Adrenal gland (tissue), 5 donors: ENCODE data around the gene ATG9A.

Experiments
- POLR2A ChIP-seq, 2 donors: fragments of 450-650 bp; IDR thresholded peaks; one replicate each; pipeline ENCODE4 v1.6.1; 2017; ENCODE audit warnings: antibody characterized with exemption in 2 of 2, mild to moderate bottlenecking in 2 of 2, moderate library complexity in 1 of 2
- TF ChIP-seq, protein P1 (sequence below), 6 experiments: fragments of 450-650 bp in 4 of 6; fragments of 200-600 bp in 2 of 6; sonication (generic) in 1 of 6; IDR thresholded peaks; 1 replicate in 5 of 6; 2 replicates in 1 of 6; pipeline versions ENCODE4 v1.5.1 to v1.8.0; 2016 to 2021; ENCODE audit warnings: antibody characterized with exemption in 6 of 6, mild to moderate bottlenecking in 2 of 6, moderate library complexity in 1 of 6
- donor health status: DM: no; HTN: no; CAD: no.

DNA sequence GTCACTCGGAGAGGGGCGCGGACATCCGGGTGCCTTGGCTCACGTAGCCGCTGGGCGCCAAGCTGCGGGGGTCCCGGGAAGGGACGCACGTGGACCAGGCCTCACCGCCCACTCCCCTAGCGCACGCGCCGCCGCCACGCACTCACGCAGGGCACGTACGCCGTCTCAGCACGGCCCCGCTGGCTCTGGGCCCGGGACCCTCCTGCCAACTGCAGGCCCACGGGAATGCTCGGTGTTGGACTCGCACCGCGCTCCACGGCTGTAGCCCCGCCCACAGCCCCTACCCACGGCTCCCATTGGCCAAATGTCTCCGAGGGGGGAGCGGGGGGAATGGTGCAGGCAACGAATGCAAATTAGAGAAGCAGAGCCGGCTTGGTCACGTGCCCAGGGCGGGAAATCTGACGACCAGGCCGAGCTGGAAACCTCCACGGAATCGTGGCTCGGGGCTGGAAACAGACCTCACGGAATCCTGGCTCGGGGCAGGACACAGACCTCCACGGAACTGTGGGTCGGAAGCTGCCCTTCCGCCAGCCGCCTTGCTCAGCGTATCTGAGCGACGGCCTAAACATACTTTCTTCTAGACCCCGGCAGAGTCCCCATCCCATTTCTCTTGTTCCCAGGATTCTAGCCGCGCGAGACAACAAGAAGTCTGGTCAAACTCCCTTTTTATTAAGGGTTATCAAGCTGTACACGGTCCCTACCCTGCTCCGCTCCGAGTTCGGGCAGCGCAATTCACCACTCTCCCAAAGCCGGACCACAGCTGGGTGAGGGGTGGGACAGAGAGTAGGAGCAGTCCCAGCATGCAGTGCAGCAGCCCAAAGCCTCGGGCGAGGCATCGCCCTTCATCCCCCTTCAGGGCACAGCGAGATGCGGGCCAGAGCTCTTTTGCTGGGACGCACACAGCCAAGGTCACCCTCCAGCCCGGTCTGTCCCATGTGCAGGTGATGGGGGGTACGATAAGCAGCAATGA, 10.4 kb downstream of the ATG9A start, which contains the start of gene ABCB6:
- TF ChIP-seq, protein P1, sequence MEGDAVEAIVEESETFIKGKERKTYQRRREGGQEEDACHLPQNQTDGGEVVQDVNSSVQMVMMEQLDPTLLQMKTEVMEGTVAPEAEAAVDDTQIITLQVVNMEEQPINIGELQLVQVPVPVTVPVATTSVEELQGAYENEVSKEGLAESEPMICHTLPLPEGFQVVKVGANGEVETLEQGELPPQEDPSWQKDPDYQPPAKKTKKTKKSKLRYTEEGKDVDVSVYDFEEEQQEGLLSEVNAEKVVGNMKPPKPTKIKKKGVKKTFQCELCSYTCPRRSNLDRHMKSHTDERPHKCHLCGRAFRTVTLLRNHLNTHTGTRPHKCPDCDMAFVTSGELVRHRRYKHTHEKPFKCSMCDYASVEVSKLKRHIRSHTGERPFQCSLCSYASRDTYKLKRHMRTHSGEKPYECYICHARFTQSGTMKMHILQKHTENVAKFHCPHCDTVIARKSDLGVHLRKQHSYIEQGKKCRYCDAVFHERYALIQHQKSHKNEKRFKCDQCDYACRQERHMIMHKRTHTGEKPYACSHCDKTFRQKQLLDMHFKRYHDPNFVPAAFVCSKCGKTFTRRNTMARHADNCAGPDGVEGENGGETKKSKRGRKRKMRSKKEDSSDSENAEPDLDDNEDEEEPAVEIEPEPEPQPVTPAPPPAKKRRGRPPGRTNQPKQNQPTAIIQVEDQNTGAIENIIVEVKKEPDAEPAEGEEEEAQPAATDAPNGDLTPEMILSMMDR (IDR thresholded peaks at IDR 0.05): no peak
- peak; percentile 62 to 69 for TF ChIP-seq POLR2A (IDR thresholded peaks at IDR 0.05)
